SKM-1 (cell line): Measurements from ENCODE around the gene CASD1.

Source experiments
- DNase-seq: peaks from one replicate; lab custom pipeline; 2025; ENCODE audit not compliant: unreplicated experiment; lab: John Stamatoyannopoulos, UW

The CASD1 gene

DNA sequence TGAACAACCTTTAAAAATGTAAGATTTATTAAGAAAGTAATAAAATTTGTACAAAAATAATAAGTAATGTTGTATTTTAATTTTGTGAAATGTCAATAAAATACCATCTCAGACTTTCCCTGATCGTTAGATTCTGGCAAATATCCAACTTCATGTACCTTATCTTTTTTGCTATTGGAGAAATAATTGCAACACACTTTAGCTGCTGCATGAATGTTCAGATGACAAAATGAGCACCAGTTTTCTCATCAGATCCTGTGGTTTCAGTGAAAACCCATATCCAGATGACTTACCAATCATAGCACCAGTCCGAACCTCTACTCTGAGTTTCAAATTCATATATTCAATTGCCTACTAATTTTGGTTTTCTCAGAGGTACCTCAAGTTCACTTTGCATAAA, 69.9 kb downstream of the CASD1 start:
- no peak for DNase-seq

- no peak for DNase-seq
Observed at GRCh38 chr7:94580601-94581000, 71.0 kb downstream of the CASD1 start.

DNA sequence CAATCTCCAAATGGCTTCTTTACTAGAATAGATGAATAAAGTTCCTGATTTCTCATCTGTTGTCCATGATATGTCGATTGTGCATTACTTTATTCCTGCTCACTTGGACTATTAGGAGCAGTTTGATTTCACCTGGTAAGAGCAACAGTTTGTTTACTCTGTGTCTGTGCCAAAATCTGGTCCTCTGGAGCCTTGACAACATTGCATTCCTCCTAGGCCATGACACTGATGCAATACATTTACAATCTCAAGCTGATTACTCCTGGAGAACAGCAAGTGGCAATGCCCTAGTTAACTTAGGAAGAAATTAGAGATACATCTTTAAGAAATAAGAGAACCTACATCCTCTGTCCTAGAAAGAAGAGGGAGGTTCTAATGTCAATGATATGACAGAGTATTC, 74.5 kb downstream of the CASD1 start:
- DNase-seq = no peak

- no peak for DNase-seq
Observed at GRCh38 chr7:94588075-94588474, 78.5 kb downstream of the CASD1 start.

DNA sequence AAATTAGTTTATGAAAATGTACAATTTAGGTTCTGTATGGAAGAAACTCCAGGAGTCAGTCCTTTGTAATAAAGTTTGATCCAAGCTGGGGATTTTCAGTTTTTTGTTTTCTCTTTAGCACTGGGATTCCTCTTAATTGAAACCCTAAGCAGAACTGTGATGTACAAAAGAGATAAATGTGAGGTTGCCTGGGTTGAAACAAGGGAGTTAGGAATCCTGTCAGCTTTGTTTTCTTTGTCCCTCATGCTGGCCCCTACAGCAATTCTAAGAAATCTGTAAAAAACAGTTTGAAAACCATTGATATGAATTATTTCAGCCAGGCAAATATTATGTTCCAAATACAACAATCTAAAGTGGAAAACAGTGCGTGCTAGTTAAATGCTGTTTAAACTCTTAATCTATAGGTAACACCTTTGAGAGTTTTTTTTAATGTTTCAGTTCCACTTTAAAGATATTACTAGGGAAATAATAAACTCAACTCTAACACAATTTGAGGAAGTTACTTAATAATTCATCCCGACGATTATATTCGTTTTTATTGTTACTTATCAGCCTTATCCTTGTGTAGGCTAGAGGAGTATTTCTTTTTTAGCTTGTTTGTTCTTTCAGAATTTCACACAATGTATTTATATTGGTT, 81.0 kb downstream of the CASD1 start:
- no peak for DNase-seq

GRCh38 chr7:94591176-94591575, 81.6 kb downstream of the CASD1 start:
- DNase-seq = no peak

DNA sequence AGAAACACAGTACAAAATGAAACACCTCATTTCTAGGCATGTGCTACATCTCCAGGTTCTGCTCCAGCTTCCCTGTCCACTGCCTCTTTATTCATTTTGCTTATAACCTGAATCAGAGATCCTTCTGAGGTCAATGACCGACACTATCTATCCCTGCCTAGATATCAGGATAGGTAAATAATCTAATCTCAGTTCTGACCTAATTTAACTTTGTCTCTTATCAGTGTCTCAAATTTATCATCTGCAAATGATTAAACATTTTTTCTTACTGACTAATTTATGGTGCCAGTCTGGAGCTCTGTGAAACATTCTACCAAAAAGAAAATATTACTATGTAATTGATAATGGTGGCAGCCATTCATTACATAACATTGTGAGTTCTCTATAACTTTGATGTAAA, 85.3 kb downstream of the CASD1 start:
- DNase-seq = no peak

DNA sequence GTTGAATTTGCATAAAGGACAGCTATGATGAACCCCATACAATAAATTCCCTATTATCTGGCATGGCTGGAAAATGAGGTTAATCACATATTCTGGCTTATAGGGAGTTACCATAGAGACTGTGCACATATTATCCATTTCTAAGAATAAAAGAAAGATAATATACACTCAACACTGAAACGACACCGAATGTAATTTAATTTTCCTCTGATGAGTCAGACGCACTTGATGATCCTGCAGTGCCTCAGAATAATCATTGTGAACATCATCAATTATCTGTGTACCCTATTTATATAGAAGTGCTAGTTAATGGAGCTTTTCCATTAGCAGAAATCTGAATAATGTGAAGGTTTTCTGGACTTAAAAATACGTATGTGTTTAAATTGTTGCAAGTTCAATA, 86.1 kb downstream of the CASD1 start:
- DNase-seq = no peak

GRCh38 chr7:94600267-94600666, 90.7 kb downstream of the CASD1 start:
- DNase-seq = no peak

DNA sequence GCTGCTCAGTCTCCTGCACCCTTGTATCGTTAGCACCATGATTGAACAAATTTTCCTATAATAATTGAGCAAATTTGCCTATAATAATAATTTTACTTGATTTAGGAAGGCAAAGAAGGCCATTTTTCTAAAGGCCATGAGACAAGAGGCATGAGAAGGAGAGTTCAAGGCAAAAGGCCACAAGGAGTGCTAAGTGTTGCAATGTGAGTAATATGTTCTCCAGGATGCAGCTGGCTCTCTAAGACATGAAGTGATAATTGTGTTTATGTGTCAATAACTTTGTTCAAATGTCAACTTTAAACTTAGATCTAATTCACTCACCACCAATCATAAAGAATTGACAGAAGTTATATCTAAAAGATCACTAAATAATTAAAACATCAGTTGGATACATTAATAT, 92.6 kb downstream of the CASD1 start:
- DNase-seq = no peak

- no peak for DNase-seq
Observed at GRCh38 chr7:94605031-94605430, 95.4 kb downstream of the CASD1 start.
